ENCODE data around the gene IDI2.

Gene IDI2

DNA sequence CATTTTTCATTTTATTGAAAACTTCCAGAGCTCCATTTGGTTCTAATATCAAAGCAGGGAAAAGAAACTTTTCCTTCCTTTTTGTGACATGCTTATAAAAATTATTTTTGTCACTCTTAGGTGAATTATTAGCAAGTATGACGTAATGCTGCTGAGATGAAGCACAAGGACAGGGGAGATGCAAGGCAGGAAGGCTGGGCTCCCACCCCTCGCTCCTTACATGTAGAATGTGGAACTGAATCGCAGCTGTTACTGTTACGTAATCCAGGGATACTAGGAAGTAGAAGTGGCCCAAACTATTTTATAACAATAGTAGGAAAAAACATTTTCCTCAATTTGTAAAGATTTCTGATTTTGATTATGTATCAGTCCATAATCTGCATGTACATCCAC is 54.5 kb downstream of the IDI2 start:
- no peaks in the 10 kb centered on the region for H3K36me3 ChIP-seq (ENCODE audit: control insufficient read depth, insufficient read depth, low read length)
- no CpG with 5 or more reads among the region's 4 CpGs for WGBS (ENCODE audit: insufficient coverage, insufficient read length)
- H3K4me1 ChIP-seq (ENCODE audit: control insufficient read depth, insufficient read depth, low read length), result no peaks in the 10 kb centered on the region
- no peak overlapping the region for H3K27ac ChIP-seq (ENCODE audit: low read length)
- no peaks in the 10 kb centered on the region for H3K9me3 ChIP-seq (ENCODE audit: control insufficient read depth, insufficient read depth, low read length)
- H3K27me3 ChIP-seq (ENCODE audit: control insufficient read depth, insufficient read depth, low read length), result no peaks in the 10 kb centered on the region
- no peak overlapping the region for H3K4me3 ChIP-seq (ENCODE audit: low read length)
- no peak for DNase-seq (ENCODE audit: low read depth, low spot score)

DNA sequence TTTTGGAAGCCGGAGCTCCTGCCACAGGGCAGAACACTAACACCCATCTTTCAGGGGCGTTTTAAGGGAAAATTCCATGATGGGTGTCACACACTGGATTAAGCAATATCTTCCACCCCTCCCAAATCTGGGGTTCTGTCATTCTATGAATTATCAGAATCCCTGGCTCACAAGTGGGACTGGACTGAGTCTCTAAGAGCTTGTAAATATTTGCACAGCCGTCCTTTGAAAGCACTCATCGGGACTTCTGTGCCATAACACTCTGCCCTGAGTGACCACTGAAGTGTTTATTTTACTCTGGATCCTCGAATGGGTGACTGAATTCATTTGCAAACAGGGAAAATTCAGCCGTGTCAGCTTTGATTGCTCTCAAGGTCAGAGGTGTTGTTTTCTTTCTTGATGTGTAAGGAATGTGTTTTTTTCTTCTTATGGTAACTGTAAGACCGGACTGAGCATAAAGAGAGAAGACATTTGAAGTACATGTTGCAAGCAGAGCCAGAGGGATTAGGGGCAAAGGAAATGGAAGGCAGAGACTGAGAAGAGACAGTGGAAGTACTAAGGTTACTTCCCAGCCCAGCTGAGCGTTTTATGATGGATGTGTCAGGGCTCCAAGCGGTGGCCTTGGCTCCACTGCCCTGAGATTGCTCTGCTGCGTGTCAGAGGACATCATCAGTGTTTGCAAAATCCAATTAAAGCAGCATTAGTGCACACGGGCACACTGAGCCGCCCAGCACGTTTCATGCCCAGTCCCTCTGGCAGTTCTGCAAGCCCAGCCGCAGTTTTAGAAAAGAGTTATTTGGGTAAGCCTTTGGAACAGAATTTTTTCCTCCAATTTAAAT is 55.1 kb downstream of the IDI2 start:
- H3K27ac ChIP-seq (ENCODE audit: low read length), result no peak overlapping the region
- no peaks in the 10 kb centered on the region for H3K9me3 ChIP-seq (ENCODE audit: control insufficient read depth, insufficient read depth, low read length)
- no peak overlapping the region for H3K4me3 ChIP-seq (ENCODE audit: low read length)
- H3K36me3 ChIP-seq (ENCODE audit: control insufficient read depth, insufficient read depth, low read length), result no peaks in the 10 kb centered on the region
- H3K4me1 ChIP-seq (ENCODE audit: control insufficient read depth, insufficient read depth, low read length), result no peaks in the 10 kb centered on the region
- no peaks in the 10 kb centered on the region for H3K27me3 ChIP-seq (ENCODE audit: control insufficient read depth, insufficient read depth, low read length)
- no peak for DNase-seq (ENCODE audit: low read depth, low spot score)
- no CpG with 5 or more reads among the region's 14 CpGs for WGBS (ENCODE audit: insufficient coverage, insufficient read length)

DNA sequence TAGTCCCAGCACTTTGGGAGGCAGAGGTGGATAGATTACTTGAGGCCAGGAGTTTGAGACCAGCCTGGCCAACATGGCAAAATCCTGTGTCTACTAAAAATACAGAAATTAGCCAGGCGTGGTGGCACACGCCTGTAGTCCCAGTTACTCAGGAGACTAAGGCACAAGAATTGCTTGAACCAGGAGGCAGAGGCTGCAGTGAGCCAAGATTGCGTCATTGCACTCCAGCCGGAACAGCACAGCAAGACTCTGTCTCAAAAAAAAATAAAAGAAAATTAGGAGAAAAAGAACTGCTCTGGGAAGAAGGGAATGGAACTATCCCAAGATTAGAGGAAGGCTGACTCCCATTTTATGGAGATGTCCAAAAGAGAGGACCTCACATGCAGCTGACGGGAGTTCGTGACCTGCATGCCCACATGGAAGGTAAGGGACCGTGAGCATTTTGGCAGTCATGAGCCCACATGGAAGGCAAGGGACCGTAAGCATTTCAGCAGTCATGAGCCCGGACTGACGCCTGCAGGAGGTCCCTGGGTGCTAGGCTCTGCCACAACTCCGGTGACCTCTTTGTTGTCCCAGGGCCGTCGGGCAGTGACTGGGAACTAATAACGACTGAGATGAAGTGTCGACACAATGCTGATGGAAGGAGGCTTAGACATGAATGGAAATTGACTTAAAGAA is 56.0 kb downstream of the IDI2 start:
- Histone ChIP-seq H3K4me3 (ENCODE audit: low read length) (no peak overlapping the region), H3K27ac (ENCODE audit: low read length) (no peak overlapping the region), H3K9me3 (ENCODE audit: control insufficient read depth, insufficient read depth, low read length) (no peaks in the 10 kb centered on the region), H3K27me3 (ENCODE audit: control insufficient read depth, insufficient read depth, low read length) (no peaks in the 10 kb centered on the region), H3K36me3 (ENCODE audit: control insufficient read depth, insufficient read depth, low read length) (no peaks in the 10 kb centered on the region), H3K4me1 (ENCODE audit: control insufficient read depth, insufficient read depth, low read length) (no peaks in the 10 kb centered on the region)
- no peak for DNase-seq (ENCODE audit: low read depth, low spot score)
- WGBS (ENCODE audit: insufficient coverage, insufficient read length), result no CpG with 5 or more reads among the region's 15 CpGs
